ENCODE results near the gene BNIP3. TPM values are rescaled to one million over a fixed set of nuclear protein-coding genes. Genes with fewer than 3 reads are reported as not detected.
A peak's percentile ranks its signal among the peaks of the same experiment; 100 is the strongest.

BNIP3 gene
- total RNA-seq, 1 donor from 2014 or later, result 84.0 TPM

DNA sequence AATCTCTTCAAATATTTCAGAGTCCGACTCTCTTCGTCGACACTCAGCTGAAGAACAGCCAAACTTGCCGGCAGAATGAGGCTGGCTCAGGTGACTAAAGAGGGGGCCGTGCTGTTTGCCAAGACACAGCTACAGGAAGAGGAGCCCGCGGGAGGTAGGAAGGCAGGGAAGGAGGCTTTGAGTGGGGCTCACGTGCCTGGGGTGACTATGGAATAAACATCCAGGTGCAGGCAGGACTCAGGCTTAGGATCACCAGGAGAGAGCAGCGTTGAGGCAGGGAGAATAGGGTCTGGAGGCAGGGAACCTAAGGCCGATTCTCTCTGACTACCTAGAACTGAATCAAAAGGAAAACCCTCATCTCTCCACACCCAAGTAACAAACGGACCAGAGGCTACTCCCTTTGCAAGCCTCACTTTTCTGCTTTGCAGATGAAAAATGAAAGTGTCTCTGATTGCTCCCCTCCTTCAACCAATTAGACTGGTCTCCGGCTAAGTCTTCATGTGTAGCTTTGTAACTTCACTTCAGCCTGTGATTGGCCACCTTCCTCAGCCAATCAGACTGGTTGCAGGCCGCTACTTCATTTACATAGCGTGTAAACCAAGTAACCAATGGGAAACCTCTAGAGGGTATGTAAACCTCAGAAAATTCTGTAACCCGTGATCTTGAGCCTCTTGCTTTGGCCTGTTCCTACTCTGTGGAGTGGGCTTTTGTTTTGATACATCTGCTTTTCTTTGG lies 19.7 kb upstream of the BNIP3 start:
- peak; percentile 37 for DNase-seq (ENCODE audit: low read depth)
- Histone ChIP-seq H3K27me3 (ENCODE audit: control insufficient read depth, insufficient read depth, low read length) (no peaks in the 10 kb centered on the region), H3K4me3 (ENCODE audit: low read depth, low read length) (no peak overlapping the region), H3K36me3 (ENCODE audit: control insufficient read depth, insufficient read depth, low read length) (no peaks in the 10 kb centered on the region)
- FAIRE-seq, result no peak
- TF ChIP-seq, protein P1, sequence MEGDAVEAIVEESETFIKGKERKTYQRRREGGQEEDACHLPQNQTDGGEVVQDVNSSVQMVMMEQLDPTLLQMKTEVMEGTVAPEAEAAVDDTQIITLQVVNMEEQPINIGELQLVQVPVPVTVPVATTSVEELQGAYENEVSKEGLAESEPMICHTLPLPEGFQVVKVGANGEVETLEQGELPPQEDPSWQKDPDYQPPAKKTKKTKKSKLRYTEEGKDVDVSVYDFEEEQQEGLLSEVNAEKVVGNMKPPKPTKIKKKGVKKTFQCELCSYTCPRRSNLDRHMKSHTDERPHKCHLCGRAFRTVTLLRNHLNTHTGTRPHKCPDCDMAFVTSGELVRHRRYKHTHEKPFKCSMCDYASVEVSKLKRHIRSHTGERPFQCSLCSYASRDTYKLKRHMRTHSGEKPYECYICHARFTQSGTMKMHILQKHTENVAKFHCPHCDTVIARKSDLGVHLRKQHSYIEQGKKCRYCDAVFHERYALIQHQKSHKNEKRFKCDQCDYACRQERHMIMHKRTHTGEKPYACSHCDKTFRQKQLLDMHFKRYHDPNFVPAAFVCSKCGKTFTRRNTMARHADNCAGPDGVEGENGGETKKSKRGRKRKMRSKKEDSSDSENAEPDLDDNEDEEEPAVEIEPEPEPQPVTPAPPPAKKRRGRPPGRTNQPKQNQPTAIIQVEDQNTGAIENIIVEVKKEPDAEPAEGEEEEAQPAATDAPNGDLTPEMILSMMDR (IDR thresholded peaks at IDR 0.05; ENCODE audit: insufficient read depth, low read length, severe bottlenecking), result peak; percentile 24

DNA sequence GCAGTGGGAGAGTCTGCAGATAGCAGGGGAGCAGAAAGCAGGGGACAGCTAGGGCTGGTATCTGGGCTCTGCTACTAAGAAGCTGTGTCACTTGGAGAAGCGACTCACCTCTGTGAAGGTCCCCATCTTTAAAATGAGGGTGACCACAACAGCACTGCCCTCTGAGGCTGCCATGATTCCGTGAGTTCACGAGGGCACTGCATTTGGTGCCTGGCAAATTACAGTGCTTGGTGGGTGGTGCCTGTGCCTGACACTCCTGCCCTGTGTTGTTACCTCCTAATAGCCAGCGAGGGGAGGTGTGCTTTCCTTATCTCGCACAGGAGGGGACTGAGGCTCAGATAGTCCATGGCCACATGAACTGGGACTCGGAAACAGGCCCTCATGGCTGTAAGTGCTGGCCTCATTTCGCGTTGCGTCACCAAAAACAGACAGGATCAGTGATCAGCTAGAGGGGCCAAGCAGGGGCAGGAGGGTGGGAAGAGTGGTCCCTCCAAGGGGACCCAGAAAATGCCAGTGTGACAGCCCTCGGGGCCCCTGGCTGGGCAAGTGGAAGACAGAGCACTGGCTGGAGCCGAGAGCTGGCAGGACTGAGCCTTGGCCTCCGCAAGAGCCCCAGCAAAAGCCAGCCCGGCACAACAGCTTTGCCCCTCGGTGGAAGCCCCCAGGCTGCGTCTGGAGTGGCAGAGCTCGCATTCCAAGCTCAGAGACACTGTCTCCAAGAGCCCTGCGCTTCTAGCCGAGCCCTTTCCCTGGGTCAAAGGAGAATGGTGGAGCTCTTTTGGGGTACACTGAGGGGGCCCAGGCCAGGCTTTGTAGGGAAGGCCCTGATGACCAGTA lies 17.3 kb upstream of the BNIP3 start:
- no peaks in the 10 kb centered on the region for H3K36me3 ChIP-seq (ENCODE audit: control insufficient read depth, insufficient read depth, low read length)
- no peak for DNase-seq (ENCODE audit: low read depth)
- no peaks in the 10 kb centered on the region for H3K27me3 ChIP-seq (ENCODE audit: control insufficient read depth, insufficient read depth, low read length)
- TF ChIP-seq, protein P1 (IDR thresholded peaks at IDR 0.05; ENCODE audit: insufficient read depth, low read length, severe bottlenecking), result no peak
- H3K4me3 ChIP-seq (ENCODE audit: low read depth, low read length), result no peak overlapping the region
- no peak for FAIRE-seq

DNA sequence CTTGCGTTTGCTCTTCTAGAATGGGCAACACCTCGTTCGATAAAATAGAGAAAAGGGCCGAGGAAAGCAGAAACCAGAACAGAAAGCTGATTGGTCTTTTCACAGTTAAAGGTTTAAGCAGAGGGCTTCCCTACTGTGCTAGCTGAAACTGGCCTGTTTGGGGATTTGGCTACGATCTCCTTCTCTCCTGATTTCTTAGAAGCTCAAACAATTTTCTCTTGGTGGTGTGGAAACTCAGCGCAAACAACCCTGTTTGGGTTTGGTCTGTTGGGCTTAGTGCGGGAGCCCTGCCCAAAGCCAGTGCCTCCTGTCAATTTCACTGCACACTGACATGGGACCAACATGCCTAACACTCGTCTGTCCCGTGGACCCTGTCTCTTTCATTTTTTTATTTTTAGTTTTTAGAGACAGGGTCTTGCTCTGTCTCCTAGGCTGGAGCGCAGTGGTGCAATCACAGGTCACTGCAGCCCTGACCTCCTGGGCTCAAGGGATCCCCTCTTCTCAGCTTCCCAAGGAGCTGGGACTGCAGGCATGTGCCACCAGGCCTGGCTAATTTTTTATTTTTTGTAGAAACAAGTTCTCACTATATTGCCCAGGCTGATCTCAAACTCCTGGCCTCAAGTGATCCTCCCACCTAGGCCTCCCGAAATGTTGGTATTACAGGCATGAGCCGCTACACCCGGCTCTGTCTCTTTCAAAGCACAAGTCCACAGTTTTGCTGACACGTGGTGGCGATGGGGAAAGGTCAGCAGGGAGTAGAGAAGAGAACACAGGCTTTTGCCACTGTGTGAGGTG lies 16.5 kb upstream of the BNIP3 start:
- H3K4me3 ChIP-seq (ENCODE audit: low read depth, low read length), result no peak overlapping the region
- H3K27me3 ChIP-seq (ENCODE audit: control insufficient read depth, insufficient read depth, low read length), result no peaks in the 10 kb centered on the region
- TF ChIP-seq, protein P1 (IDR thresholded peaks at IDR 0.05; ENCODE audit: insufficient read depth, low read length, severe bottlenecking), result no peak
- no peak for DNase-seq (ENCODE audit: low read depth)
- no peaks in the 10 kb centered on the region for H3K36me3 ChIP-seq (ENCODE audit: control insufficient read depth, insufficient read depth, low read length)
- FAIRE-seq, result no peak

DNA sequence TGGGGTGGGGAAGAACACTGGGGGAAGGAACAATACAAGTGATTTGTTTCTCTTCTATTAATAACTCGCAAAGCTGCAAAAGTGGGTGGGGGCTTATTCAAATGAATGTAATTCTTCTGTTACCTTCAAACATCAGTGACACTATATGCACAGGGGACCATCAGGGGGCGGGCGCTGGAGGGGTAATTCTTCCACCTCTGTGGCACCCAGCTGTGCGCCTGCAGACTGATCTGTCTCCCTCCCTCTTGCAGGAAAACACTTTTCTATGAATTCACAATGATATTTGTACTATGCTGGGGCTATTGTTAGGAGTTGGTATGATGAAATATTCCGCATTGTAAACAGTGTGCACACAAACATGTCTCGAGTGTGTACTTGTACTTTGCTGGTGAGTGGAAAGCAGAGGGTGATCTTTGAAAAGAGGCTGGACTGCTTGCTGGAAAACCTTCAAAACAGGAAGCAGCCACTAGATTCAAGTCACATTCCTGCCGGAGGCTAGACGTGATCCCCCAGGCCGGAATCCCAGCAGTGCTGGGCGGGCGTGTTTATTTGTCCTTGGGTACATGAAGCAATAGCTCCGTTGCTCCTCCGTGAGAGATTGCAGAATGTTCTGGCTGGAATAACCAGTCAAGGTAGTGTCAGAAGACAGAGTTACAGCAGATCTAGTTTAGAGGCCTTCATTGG lies 15.8 kb upstream of the BNIP3 start:
- Histone ChIP-seq H3K4me3 (ENCODE audit: low read depth, low read length) (no peak overlapping the region), H3K27me3 (ENCODE audit: control insufficient read depth, insufficient read depth, low read length) (no peaks in the 10 kb centered on the region), H3K36me3 (ENCODE audit: control insufficient read depth, insufficient read depth, low read length) (no peaks in the 10 kb centered on the region)
- FAIRE-seq, result no peak
- peak; percentile 84 for DNase-seq (ENCODE audit: low read depth)
- TF ChIP-seq, protein P1 (IDR thresholded peaks at IDR 0.05; ENCODE audit: insufficient read depth, low read length, severe bottlenecking), result no peak

Measured in bronchial epithelial cell (primary cell).